Measurements from ENCODE around the gene CD6. TPM values are rescaled to one million over a fixed set of nuclear protein-coding genes. Genes with fewer than 3 reads are reported as not detected.

CD6 gene
- total and polyA plus RNA-seq, 10 of the 15 experiments (the other 5 are each of a cell fraction or from before 2014, with no cell fraction given) = 0.37 to 17.6 (median 6.2) TPM

- Histone ChIP-seq H3K4me3 (no peak overlapping the region), H3K9ac (ENCODE audit: control insufficient read depth, insufficient read depth, low read length) (no peak overlapping the region), H3K9me3 (replicated peaks; ENCODE audit: control insufficient read depth, insufficient read depth, low read length) (no peaks in the 10 kb centered on the region), H3K27me3 (replicated peaks in 1 of 2; ENCODE audit: control insufficient read depth in 2 of 2, insufficient read depth in 2 of 2, low read length in 1 of 2) (no peaks in the 10 kb centered on the region), H4K20me1 (ENCODE audit: control insufficient read depth, insufficient read depth) (no peaks in the 10 kb centered on the region), H3K4me2 (ENCODE audit: control insufficient read depth, insufficient read depth) (no peak overlapping the region), H3K36me3 (ENCODE audit: control insufficient read depth in 2 of 2, insufficient read depth in 2 of 2, low read length in 1 of 2) (no peaks in the 10 kb centered on the region), H2AFZ (ENCODE audit: control insufficient read depth, low read depth, low read length) (no peak overlapping the region), H3K4me1 (ENCODE audit: control insufficient read depth, insufficient read depth, low read length) (peaks cover 29% of the 10 kb centered on the region), H3K79me2 (ENCODE audit: control insufficient read depth, insufficient read depth, low read length) (no peaks in the 10 kb centered on the region), H3K27ac (ENCODE audit: control insufficient read depth, insufficient read depth) (no peak overlapping the region)
- intact Hi-C loops (cut with micrococcal nuclease; ENCODE audit: unreplicated experiment) = no loop called here
- no peak for DNase-seq (ENCODE audit: low read depth, low spot score)
- ChIA-PET CTCF (interaction anchor here (0.5 to 1.8 kb wide), 5 partner anchors 19 to 192 kb away, joined by 3 to 6 read pairs (median 5); partner anchors contain the start of gene CD6), POLR2A (interaction anchor here (0.7 to 1.1 kb wide), 2 partner anchors 17 to 20 kb away, joined by 3 read pairs; no protein-coding TSS in a partner anchor), RAD21 (ENCODE audit: unreplicated experiment) (interaction anchor here (1.3 to 3.0 kb wide), 3 partner anchors 19 to 44 kb away, joined by 3 to 10 read pairs (median 9); no protein-coding TSS in a partner anchor), SMC1A (ENCODE audit: uncharacterized antibody, unreplicated experiment) (interaction anchor here (0.6 to 3.1 kb wide), 6 partner anchors 19 to 535 kb away, joined by 3 to 31 read pairs (median 9); partner anchors contain the start of gene CD6)
- 65% methylated on average over 10 of the region's 10 CpGs for WGBS (ENCODE audit: insufficient coverage, insufficient replicate concordance, low lambda C conversion rate, missing lambda C conversion rate)
- FAIRE-seq = no peak
- no TSS peak for BruUV-seq (replicated peaks)
- peak; percentile 5; the same call in 1 of the 3 replicates for ATAC-seq
- in situ Hi-C loops (cut with MboI) = no loop called here
- TF ChIP-seq MTA2 (IDR thresholded peaks at IDR 0.05; ENCODE audit: low read depth) (no peak), FOXK2 (IDR thresholded peaks at IDR 0.05) (no peak), HDAC6 (IDR thresholded peaks at IDR 0.05; ENCODE audit: unreplicated experiment) (no peak), LARP7 (IDR thresholded peaks at IDR 0.05) (no peak), STAT1 (conservative IDR thresholded peaks at IDR 0.05) (no peak), STAT3 (IDR thresholded peaks at IDR 0.05; ENCODE audit: low read depth, low read length) (no peak), SMAD1 (IDR thresholded peaks at IDR 0.05; ENCODE audit: low read depth, partially characterized antibody) (no peak), CREB1 (IDR thresholded peaks at IDR 0.05; ENCODE audit: low read depth) (no peak), BRCA1 (IDR thresholded peaks at IDR 0.05; ENCODE audit: low read depth, low read length) (no peak), HDAC2 (IDR thresholded peaks at IDR 0.05) (no peak), SMARCA5 (IDR thresholded peaks at IDR 0.05) (no peak), CBX5 (IDR thresholded peaks at IDR 0.05; ENCODE audit: low read depth) (no peak), HDGF (IDR thresholded peaks at IDR 0.05) (no peak), IKZF1 (conservative IDR thresholded peaks at IDR 0.05) (peak; percentile 20; the same call in 1 of the 2 replicates), PKNOX1 (IDR thresholded peaks at IDR 0.05) (peak; percentile 72; the same call in 1 of the 2 replicates)
- TF ChIP-seq, protein P1, sequence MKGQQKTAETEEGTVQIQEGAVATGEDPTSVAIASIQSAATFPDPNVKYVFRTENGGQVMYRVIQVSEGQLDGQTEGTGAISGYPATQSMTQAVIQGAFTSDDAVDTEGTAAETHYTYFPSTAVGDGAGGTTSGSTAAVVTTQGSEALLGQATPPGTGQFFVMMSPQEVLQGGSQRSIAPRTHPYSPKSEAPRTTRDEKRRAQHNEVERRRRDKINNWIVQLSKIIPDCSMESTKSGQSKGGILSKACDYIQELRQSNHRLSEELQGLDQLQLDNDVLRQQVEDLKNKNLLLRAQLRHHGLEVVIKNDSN (IDR thresholded peaks at IDR 0.05; ENCODE audit: borderline replicate concordance, extremely low read length, insufficient read depth, low read depth, low read length) = peak; percentile 1
- TF ChIP-seq, protein P2, sequence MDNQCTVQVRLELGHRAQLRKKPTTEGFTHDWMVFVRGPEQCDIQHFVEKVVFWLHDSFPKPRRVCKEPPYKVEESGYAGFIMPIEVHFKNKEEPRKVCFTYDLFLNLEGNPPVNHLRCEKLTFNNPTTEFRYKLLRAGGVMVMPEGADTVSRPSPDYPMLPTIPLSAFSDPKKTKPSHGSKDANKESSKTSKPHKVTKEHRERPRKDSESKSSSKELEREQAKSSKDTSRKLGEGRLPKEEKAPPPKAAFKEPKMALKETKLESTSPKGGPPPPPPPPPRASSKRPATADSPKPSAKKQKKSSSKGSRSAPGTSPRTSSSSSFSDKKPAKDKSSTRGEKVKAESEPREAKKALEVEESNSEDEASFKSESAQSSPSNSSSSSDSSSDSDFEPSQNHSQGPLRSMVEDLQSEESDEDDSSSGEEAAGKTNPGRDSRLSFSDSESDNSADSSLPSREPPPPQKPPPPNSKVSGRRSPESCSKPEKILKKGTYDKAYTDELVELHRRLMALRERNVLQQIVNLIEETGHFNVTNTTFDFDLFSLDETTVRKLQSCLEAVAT (IDR thresholded peaks at IDR 0.05) = no peak
These were observed 51.0 kb downstream of the CD6 start for GRCh38 chr11:61022311-61023085.
